BE2C (cell line): Measurements from ENCODE around the gene ANKS3.

ENCODE experiments used
- DNase-seq: peaks from one replicate; pipeline ENCODE4 v3.0.0-alpha.2; 2020
- H3K27me3 ChIP-seq: fragments of 250-450 bp; sonication (Bioruptor Pico); 2 replicates; pipeline ENCODE4 v1.5.1; 2020; ENCODE audit warnings: mild to moderate bottlenecking
- H3K36me3 ChIP-seq: fragments of 250-450 bp; sonication (Bioruptor Pico); 2 replicates; pipeline ENCODE4 v1.5.1; 2020; ENCODE audit warnings: mild to moderate bottlenecking
- H3K4me1 ChIP-seq: fragments of 250-450 bp; sonication (Bioruptor Pico); 2 replicates; pipeline ENCODE4 v1.5.1; 2020
- H3K4me3 ChIP-seq: 2 replicates; pipeline ENCODE4 v1.5.1; 2011; ENCODE audit warnings: low read depth, low read length
- H3K9me3 ChIP-seq: fragments of 250-450 bp; sonication (Bioruptor Pico); 2 replicates; pipeline ENCODE4 v1.5.1; 2020
- CTCF ChIP-seq: IDR thresholded peaks from 2 replicates; pipeline ENCODE4 v1.5.1; 2012; ENCODE audit warnings: mild to moderate bottlenecking, low read depth, low read length

Gene ANKS3

GRCh38 chr16:4776141-4776705 is 42.2 kb upstream of the ANKS3 start:
- TF ChIP-seq CTCF = no peak

GRCh38 chr16:4775005-4775404 is 40.9 kb upstream of the ANKS3 start:
- no peak for TF ChIP-seq CTCF
- Histone ChIP-seq H3K4me1 (no peaks in the 10 kb centered on the region), H3K36me3 (no peaks in the 10 kb centered on the region), H3K4me3 (no peak overlapping the region), H3K9me3 (no peaks in the 10 kb centered on the region), H3K27me3 (no peaks in the 10 kb centered on the region)
- no peak for DNase-seq

More at GRCh38 chr16:4776141-4776705, 42.2 kb upstream of the ANKS3 start:
- H3K4me3 ChIP-seq = no peak overlapping the region
- DNase-seq = no peak
- no peaks in the 10 kb centered on the region for H3K36me3 ChIP-seq
- H3K4me1 ChIP-seq = no peaks in the 10 kb centered on the region
- H3K27me3 ChIP-seq = no peaks in the 10 kb centered on the region
- no peaks in the 10 kb centered on the region for H3K9me3 ChIP-seq

- H3K4me3 ChIP-seq = no peak overlapping the region
- H3K9me3 ChIP-seq = no peaks in the 10 kb centered on the region
- no peaks in the 10 kb centered on the region for H3K4me1 ChIP-seq
- no peaks in the 10 kb centered on the region for H3K27me3 ChIP-seq
- DNase-seq = no peak
- H3K36me3 ChIP-seq = no peaks in the 10 kb centered on the region
- no peak for TF ChIP-seq CTCF
Observed at GRCh38 chr16:4772351-4772750, 38.3 kb upstream of the ANKS3 start.

GRCh38 chr16:4771646-4772045 is 37.6 kb upstream of the ANKS3 start:
- no peak overlapping the region for H3K4me3 ChIP-seq
- DNase-seq = no peak
- no peaks in the 10 kb centered on the region for H3K9me3 ChIP-seq
- no peaks in the 10 kb centered on the region for H3K27me3 ChIP-seq
- no peaks in the 10 kb centered on the region for H3K36me3 ChIP-seq
- no peak for TF ChIP-seq CTCF
- no peaks in the 10 kb centered on the region for H3K4me1 ChIP-seq

- H3K9me3 ChIP-seq = no peaks in the 10 kb centered on the region
- no peaks in the 10 kb centered on the region for H3K36me3 ChIP-seq
- DNase-seq = no peak
- no peaks in the 10 kb centered on the region for H3K4me1 ChIP-seq
- no peaks in the 10 kb centered on the region for H3K27me3 ChIP-seq
- TF ChIP-seq CTCF = no peak
- peak overlapping the region; percentile 70 for H3K4me3 ChIP-seq
Observed at GRCh38 chr16:4769306-4769638, 35.2 kb upstream of the ANKS3 start.

- peak; percentile 98 for DNase-seq
- peak overlapping the region; percentile 70 for H3K4me3 ChIP-seq
- peaks cover 2% of the 10 kb centered on the region for H3K36me3 ChIP-seq
- TF ChIP-seq CTCF = no peak
- H3K9me3 ChIP-seq = no peaks in the 10 kb centered on the region
- no peaks in the 10 kb centered on the region for H3K4me1 ChIP-seq
- H3K27me3 ChIP-seq = no peaks in the 10 kb centered on the region
Observed at GRCh38 chr16:4768549-4769305, 34.7 kb upstream of the ANKS3 start.
